Measurements from ENCODE around the gene CDCA3.
A peak's percentile ranks its signal among the peaks of the same experiment; 100 is the strongest.

DNA sequence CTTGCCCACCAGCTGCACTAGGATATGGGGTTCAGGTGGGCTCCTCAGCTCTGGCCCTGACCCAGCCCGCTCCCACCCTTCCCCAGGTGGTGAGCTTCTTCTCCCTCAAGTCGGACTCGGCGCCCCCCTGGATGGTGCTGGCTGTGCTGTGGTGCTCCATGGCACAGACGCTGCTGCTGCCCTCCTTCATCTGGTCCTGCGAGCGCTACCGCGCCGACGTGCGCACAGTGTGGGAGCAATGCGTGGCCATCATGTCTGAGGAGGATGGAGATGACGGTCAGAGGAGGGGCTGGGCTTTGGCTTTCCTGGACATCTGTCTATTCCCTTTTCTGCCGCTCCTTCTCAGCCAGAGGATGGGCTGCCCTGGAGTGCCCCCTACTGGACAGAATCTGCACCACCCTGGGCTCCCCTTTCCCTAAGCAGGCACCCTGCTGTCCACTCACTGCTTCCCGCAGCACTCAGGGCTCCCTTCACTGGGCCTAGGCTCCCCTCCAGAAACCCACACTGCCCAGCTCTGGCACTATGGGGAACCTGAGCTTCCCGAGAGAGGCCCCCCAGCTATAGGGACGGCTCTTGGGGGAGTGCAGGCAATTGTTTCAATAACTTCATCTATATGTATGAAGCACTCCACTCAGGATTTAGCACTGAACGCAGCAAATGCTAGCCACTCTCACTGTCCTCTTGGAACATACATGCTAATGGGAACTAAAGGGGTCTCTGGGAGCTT is 25.5 kb downstream of the CDCA3 start:
- TF ChIP-seq SPI1 (IDR thresholded peaks at IDR 0.05; ENCODE audit: borderline replicate concordance, low read depth) (no peak), POLR2AphosphoS5 (IDR thresholded peaks at IDR 0.05; ENCODE audit: low read depth) (no peak), GABPA (IDR thresholded peaks at IDR 0.05; ENCODE audit: low read depth) (no peak)
- TF ChIP-seq, protein P1, sequence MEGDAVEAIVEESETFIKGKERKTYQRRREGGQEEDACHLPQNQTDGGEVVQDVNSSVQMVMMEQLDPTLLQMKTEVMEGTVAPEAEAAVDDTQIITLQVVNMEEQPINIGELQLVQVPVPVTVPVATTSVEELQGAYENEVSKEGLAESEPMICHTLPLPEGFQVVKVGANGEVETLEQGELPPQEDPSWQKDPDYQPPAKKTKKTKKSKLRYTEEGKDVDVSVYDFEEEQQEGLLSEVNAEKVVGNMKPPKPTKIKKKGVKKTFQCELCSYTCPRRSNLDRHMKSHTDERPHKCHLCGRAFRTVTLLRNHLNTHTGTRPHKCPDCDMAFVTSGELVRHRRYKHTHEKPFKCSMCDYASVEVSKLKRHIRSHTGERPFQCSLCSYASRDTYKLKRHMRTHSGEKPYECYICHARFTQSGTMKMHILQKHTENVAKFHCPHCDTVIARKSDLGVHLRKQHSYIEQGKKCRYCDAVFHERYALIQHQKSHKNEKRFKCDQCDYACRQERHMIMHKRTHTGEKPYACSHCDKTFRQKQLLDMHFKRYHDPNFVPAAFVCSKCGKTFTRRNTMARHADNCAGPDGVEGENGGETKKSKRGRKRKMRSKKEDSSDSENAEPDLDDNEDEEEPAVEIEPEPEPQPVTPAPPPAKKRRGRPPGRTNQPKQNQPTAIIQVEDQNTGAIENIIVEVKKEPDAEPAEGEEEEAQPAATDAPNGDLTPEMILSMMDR (IDR thresholded peaks at IDR 0.05; ENCODE audit: insufficient read depth, low read length), result peak; percentile 96

All from HL-60 (cell line).